HCEC 1CT (cell line): ENCODE measurements around the gene SHROOM2.
A peak's percentile ranks its signal among the peaks of the same experiment; 100 is the strongest.
"Not testable (repeated sequence)": the region's sequence is repeated elsewhere in the genome, so short reads cannot be mapped to it uniquely, and the experiment has no call there.

Experiments used
- DNase-seq: peaks from one replicate; pipeline ENCODE4 v3.0.0-alpha.2; 2017

SHROOM2 gene

DNA sequence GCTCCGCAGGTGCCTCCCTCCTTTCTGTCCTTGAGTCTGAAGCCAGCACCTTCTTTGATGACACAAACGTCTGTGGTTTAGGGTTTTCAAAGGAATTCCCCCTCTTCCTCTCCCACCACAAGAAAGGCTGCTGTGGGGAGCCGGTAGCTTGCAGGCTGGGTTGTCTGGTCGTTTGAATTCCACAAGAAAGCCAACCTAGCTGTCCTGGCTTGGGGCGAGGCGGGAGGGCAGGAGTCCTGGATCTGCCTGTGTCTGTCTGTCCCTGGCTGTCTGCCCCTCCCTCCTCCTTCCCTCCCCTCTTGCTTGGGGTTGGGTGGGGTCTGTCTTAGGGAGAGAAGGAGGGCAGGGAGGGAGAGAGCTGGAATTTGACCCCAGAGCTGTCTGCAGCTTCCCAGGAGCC, 56.3 kb downstream of the SHROOM2 start:
- no peak for DNase-seq

DNA sequence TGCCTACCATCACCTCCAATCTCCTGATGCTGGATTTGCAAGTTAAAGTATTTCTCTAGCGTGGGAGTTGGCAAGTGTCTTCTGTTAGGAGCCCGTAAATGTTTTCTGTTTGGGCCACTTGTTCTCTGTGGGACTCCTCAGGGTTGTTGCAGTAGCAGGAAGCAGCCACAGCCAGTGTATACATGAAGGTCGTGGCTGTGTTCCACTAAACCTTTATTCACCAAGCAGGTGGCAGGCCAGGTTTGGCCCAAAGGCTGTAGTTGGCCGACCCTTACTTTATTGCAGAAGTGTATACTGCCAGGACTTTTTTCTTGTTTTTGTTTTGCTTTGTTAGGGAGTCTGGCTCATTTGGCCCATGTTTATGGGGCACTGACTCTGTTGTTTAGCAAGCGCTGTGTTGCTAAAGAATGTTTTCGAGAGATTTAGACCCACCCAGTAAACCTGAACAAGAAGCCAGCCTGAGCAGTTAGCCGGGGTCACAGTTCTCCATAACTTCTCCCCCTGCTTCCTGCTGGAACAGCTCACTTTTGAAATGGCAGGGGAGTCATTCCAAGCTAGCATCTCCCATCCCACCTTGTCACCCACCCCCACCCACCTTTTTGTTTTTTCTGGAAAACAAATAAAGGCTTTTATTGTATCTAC, 58.8 kb downstream of the SHROOM2 start:
- no peak for DNase-seq

DNA sequence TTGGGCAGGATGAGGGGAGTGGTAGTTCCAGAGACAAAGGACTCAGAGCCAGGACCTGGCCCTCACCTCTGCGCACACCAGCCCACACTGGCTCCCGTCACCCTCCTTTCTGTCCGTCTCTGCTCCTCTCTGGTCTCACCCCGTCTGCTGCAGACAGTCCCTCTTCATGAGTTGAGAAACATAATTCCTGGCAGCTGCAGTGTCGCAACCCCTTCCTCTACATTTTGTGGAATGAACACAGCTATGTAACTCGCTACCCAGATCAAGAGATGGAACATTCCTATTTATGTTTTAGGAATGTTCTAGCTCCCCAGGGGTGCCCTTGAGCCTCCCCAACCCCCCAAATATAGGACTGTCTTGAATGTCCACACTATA, 59.3 kb downstream of the SHROOM2 start:
- DNase-seq = no peak

DNA sequence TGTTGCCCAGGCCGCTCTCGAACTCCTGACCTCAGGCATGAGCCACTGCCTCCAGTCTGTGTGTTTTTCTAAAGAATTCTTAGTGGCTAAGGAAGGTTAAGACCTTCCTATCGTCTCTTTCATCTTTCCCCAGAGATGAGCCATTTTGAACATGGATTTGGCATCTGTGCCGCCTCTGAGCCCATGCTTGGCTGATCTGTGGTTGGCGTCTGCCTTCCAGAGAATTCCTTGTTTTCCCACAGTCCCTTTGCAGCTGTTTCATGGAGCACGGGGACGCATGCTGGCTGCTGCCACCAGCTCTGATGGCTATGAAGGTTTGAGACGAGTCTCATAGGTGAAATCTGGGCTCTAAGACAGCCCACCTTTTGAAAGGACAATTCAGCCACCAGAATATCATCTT, 60.4 kb downstream of the SHROOM2 start:
- no peak for DNase-seq

DNA sequence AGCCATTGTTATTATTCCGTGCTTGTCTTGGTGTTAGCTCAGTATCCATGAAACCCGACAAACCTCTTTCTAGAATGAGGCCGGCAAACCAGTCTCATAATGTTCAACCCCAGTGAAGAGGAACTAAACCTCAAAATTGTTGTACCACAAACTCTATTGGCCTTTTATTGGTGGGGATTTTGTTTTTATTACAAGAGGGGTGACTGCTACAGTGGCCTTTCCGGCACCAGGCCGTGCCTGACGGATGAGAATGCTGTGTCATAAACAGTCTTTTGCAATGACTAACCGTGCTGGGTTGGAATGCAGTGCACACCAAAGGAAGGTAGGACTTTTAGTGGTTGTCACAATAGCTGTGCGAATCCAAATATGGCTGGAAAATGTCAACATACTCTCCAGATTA, 60.8 kb downstream of the SHROOM2 start:
- peak; percentile 32 for DNase-seq

DNA sequence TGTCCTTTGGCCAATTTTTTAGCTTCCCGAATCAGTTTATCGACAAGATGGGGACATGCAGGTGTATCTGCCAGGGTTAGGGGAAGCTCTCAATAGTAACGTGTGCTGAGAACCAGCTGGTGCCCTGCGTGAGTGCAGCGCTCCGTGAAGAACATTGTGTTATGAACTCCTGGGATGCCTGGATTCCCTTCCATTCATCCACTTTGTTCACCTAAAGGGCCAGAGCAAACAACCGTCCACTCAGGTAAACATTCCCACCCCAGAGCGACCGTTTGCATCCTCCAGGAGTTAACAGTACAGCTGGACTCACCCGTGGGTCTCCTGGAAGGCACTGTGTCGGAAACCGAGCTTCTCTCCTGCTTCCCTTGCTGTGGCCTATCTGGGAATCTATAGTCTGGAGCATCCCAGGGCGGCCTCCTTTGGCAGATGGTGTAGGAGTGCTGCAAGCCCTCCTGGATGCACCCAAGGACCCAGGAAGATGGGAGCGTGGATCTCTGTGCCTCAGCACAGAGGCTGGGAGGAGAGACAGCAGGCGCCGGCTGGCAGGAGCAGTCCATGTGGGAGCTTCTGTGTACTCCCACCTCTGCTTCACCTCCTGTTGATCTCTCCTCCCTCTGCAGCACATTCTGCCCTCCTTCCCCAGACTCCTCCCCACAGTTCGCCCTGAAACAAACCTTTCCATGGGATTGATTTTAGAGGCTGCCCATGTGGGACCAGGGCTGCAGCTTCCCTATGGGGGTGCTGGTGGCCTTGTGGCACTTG, 62.7 kb downstream of the SHROOM2 start:
- no peak for DNase-seq

DNA sequence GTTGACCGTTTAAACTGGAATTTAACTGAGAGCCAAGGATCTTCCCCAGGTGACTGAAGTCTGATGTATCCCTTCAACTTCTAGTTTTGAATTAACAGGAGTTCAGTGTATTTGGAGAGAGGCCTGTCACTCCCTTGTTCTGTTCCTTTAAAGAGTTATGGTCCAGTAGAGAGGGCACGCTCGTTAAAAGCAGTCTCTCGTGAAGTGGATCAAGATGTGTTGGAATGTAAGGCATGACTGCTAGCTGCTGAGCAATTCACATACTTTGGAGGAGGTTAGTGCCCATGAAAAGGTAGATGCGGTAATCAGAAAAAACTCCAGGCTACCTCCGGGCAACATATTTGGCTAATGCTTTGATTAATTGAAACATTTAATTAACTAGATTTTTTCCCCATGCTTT, 65.7 kb downstream of the SHROOM2 start:
- no peak for DNase-seq

DNA sequence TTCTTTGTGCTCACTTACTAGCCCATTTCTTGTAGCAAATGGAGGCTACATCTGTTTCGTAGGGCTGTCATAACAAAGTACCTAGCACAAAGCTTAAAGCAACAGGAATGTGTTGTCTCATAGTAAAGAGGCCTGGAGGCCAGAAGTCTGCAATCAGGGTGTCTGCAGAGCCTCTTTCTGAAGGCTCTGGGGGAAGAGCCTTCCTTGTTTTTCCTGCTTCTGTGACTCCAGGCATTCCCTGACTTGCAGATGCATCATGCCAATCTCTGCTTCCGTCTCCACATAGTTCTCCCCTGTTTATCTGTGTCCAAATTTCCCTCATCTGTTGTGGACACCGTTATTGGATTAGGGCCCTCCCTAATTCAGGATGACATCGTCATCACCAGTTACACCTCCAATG, 67.1 kb downstream of the SHROOM2 start:
- DNase-seq = no peak

DNA sequence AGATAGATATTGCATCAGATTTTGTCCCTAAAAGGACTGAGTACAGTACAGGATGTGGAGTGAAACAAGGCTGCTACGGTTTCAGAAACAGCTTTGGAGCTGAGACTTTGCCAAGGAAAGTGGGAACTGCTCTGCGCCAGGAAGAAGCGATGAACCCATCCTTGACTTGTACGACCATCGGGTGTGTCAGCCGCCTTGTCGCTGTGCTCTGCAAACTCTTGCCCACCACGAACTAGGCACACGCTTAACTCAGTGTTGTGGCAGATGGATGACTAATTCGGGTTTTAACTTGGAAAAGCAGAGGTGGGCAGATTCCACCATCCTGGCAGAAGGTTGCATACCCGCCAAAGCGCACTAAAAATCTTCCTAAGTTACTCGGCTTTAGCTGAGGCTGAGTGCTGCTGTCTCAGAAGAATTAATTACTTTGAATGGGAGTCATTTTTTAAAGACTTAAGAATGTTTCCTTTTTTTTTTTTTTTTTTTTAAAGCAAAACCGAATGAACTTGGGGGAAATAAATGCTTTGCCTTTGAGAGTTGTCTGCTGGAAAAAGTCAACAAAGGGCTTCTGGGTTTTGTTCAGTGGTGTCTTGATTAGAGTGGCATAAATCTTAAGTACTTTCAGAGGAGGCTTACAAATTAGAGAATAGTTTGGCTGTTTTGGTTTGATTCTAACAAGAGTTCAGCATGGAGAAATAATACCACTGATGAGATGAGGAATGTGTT, 69.5 kb downstream of the SHROOM2 start:
- DNase-seq = no peak

DNA sequence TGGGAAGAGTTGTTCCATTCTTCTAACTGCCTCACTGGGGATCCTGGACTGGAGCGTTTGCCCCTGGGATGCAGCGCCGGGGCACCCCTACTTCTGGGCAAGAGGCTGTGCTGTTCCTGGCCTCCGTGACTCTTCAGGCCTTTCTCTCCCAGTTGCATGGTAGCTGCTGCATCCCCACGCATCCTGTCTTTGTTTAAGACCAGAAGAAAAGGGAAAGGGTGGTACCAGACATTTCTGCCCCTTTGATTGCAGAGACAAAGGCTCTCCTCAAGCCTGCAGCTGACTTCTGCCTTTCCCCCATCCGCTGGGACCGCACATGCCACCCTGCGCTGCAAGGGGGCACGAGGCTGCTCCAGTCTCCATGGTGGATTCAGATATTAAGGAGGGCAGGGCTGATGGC, 70.4 kb downstream of the SHROOM2 start:
- no peak for DNase-seq

DNA sequence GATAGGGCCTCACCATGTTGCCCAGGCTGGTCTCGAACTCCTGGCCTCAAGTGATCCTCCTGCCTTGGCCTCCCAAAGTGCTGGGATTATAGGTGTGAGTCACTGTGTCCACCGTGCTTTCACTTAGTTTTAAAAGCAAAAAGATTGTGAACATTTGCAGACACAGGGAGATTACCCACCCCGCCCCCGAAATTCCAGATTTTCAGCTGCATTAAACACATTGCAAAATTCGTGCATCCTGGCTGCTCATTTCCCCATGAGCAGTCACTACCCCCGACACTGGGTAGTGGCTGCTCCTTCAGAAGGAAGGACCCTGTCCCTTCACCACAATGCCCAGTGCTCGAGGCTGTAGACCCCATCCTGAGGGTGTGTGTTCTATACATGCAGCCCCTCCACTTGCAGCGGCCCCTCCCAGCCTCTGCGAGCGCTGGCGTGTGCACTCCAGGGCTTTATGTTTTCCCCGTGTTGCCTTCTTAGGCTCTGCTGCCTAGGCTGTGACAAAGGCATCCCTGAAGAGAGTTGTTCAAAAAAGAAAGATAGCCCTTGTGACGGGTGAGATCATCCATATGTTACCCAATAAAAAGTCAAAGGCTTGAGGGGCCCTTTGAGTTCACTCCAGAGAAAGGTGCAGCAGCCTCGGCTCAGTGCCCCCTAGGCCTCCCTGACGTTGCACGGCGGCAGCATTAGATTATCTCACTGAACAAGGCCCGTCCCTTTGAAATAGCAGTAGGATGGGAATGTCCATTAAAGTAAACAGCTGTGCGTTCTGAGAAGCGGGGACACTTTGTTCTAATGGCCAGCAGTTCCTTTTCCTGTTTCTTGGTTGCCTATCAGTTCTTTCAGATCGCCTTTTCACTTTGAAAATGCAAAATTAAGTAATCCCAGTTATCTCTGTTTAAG, 71.6 kb downstream of the SHROOM2 start:
- DNase-seq = no peak

DNA sequence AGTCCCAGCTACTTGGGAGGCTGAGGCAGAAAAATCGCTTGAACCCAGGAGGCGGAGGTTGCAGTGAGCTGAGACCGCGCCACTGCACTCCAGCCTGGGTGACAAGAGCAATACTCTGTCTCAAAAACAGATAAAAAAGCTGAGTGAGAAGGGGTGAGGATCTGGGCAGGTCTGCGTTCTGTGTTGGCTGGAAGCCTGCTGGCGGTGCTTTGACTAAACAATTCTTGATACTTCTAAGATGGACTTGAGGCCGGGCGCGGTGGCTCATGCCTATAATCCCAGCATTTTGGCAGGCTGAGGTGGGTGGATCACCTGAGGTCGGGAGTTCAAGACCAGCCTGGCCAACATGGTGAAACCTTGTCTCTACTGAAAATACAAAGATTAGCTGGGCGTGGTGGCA, 72.5 kb downstream of the SHROOM2 start:
- DNase-seq = not testable (repeated sequence)

DNA sequence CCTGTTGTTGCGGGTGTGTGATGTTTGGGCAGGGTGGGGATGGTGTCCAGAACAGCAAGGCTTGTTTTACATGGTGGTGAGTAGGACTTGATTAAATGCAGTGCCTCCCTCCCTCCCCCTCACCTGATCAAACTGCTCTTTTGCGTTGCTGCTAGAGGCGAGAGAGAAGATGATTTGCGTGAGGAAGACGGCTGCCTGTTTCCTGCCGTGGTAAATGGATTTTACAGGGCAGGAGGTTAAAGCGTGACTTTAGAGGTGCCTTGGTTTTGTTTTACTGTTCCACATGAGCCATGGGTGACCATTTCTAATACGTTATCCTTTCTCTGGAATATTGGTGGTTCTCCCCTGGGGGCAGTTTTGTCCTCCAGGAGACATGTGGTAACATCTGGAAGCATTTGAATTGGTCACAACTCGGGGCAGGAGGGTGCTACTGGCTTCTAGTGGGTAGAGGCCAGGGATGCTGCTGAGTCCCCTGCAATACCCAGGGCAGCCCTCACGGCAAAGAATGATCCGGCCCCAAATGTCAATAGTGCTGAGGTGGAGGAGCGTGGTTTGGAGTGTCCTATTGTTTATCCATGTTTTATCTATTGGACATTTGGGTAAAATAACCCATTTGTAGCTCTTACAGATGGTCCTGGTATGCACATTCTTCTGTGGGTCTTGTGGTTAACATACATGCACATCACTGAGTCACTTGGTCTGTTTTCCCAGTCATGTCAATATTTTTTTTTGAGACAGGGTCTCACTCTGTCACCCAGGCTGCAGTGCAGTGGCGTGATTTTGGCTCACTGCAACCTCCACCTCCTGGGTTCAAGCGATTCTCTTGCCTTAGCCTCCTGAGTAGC, 73.7 kb downstream of the SHROOM2 start:
- peak; percentile 25 for DNase-seq

DNA sequence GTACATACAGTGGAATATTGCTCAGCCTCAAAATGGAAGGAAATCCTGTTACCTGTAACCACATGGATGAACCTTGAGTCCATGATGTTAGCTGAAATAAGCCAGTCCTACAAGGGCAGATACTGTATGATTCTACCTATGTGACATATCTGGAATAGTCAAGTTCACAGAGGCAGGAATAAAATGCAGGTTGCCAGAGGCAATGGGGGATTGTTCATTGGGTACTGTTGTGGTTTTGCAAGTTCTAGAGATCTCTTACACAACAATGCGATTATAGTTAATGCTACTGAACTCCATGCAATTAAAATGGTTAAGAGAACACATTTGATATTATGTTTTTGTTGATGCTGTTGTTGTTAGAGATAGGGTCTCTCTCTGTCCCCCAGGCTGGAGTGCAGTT, 74.6 kb downstream of the SHROOM2 start:
- no peak for DNase-seq

DNA sequence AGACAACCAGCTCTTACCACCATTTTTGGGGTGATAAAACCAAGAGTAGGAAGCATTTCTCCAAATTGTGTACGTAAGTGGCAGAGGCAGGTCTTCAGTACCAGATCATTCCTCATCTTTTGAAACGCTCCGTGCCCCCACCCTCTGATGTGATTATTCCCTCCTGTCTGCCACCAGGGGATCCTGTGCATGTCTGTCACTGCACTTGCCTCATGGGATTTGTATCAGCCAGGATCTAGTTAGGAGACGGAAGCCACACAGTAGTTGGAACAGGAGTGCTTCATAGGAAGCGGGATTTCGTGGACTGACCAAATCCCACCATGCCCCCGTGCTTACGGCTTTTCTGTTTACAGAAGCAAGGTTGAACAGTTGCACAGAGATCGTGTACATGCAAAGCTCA, 75.5 kb downstream of the SHROOM2 start:
- no peak for DNase-seq

DNA sequence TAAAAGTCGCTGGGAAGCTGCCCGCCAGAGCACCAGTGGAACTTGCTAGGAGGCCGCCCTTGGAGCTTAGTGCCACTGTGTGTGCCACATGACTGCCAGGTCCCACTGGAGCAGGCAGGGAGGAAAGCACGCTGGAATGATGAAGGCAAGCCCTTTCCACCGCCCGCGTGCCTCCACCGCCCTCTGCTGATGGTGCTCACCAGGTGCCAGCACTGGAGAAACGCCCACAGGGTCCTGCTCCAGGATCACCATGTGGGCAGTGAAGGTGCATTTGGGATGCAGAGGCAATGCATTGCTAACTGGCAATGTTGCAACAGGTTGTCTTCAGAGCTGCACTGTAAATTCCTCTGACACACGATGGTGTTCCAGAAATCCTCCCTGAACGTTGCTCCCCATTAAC, 76.3 kb downstream of the SHROOM2 start:
- DNase-seq = no peak

DNA sequence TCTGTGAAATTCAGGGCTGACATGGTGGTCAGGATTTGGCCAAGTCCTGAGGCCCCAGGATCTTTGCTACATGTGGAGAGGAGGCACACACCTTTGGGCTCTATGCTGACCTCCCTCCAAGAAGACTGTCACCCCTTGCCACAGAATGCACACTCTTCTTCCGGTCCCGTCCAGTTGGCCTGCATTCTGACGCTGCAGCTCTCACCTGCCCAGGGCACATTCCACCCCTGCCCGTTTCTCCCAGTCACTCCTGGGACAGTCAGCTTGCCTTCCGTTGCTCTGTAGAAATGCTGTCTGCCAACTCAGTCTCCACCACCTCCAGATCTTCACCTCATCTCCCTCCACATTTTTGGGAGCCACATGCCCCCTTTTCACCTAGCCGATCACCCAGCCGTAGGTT, 76.7 kb downstream of the SHROOM2 start:
- no peak for DNase-seq

DNA sequence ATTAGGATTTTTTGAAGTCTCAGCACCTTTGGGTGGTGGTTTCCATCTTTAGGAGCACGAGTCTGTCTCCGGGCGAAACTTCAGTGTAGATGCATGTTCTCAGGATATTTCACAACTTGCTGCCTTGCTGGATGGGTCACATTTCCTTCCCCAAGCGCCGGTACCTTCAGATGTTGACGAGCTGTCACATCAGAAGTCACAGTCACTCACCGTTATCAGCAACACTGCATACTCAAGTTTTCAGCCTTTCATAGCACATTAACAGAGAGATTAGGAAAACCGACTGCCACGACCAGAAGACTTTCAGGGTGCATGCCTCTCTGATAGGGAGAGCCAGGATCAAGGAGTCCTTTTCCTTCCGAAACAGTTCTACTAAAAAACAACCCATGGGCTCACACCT, 77.8 kb downstream of the SHROOM2 start:
- DNase-seq = no peak

DNA sequence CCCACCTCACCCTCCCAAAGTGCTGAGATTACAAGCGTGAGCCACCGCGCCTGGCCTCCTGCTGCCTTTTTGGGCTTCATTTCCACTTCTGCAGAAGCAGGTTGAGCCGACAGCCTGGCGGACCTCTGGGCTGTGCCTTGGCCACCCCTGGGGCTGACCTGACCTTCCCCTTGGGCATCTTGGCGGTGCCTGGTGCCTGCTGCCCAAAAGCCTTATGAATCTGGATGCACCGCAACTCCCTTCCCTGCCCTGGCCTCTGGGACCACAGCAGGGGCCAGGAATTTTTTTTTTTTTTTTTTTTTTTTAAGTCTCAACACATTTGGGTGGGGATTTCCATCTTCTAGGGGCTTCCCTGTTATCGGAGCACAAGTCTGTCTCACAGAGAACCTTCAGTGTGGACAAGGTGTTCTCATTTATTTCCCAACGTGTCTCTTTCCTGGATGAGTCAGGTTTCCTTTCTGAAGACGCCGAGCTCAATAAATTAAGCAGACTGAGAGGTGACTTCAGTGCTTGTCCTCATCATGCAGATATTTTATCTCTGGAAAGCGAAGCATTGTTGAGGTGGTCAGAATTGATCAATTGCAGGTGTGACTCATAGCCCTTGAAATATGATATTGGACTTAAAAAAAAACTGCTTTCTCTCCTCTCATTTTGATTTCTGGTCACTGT, 79.7 kb downstream of the SHROOM2 start:
- DNase-seq = no peak

DNA sequence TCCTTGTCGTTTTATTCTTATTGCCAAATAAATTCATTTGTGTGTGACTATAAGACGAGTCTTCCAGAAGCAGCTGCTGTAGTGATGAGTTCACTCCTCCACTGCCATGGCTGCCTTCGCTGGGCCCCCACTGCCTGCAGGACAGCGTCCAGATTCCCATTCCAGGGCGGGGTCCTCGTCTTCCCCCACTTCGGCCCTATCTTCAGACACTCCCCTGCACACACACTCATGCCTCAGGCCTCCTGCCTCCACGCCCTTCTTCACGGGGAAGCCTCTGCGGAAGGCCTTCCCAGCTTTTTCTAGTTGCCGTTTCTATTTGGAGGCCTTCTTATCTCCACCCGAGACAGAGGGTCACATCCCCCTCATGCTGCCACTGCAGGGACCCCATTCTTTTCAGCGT, 80.4 kb downstream of the SHROOM2 start:
- no peak for DNase-seq

DNA sequence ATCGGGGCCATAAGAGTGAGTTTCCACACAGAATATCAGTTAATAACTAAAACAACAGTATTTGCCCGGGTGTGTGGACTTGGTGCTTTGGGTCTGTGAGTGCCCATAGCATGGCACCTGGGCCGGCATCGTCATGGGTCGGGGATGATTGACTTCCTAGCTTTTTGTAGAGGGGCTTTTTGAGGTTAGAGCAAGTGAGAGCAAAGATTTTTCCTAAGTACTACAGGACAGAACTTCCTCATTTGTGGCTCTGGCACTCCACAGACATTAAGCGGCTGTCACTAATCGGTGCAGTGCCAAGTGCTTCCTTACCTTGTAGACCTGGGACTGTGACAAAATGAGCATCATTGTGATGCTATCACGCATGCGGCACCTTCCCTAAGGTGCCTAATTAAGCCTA, 81.0 kb downstream of the SHROOM2 start:
- no peak for DNase-seq

DNA sequence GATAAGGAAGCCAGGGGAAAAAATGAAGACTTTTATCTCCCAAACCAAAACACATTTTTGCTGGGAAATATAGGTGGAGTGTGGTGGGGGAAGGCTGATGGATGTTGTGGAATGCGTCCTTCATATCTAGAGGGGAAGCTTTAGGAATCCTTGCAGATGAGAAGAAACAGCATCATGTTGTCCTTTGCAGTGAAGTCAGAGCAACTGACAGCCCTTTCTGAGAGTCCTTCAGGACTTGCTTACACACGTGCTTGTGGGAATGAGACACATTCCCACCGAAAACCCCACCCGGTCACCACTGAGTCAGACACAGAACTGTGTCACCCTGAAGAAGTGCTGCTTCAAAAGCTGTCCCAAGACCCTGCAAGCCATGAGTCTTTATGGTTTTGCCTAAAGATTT, 81.5 kb downstream of the SHROOM2 start:
- DNase-seq = no peak
